ENCODE data around the gene MRPS12.
A peak's percentile ranks its signal among the peaks of the same experiment; 100 is the strongest.

MRPS12 gene

GRCh38 chr19:38899447-38900201 lies 31.1 kb upstream of the MRPS12 start, which contains the start of the genes NFKBIB and SIRT2:
Gene NFKBIB (plus strand): TSS chr19:38899969. CDS start chr19:38900033, 64 bp downstream.
Gene SIRT2 (minus strand): TSS chr19:38899618. CDS start chr19:38899521, 97 bp downstream.
- H3K36me3 ChIP-seq (ENCODE audit: control insufficient read depth, insufficient read depth, low read length) = peaks cover 3% of the 10 kb centered on the region; the same call in 1 of the 2 replicates
- peaks cover 6% of the 10 kb centered on the region; the same call in 1 of the 2 replicates for H3K4me1 ChIP-seq (ENCODE audit: control insufficient read depth, insufficient read depth, low read length)
- H3K9me3 ChIP-seq (ENCODE audit: control insufficient read depth, insufficient read depth, low read length) = no peaks in the 10 kb centered on the region
- H3K27me3 ChIP-seq (ENCODE audit: control insufficient read depth, insufficient read depth, low read length) = peaks cover 7% of the 10 kb centered on the region; the same call in 1 of the 2 replicates
- peak within 1 kb of the TSS; percentile 87 for H3K27ac ChIP-seq (ENCODE audit: low read depth, low read length)
- H3K9ac ChIP-seq (ENCODE audit: low read depth, low read length) = peak within 1 kb of the TSS; percentile 68
- H3K4me3 ChIP-seq (ENCODE audit: low read depth, low read length) = peak within 1 kb of the TSS; percentile 93

- peaks cover 8% of the 10 kb centered on the region for H3K36me3 ChIP-seq (ENCODE audit: control insufficient read depth, insufficient read depth, low read length)
- H3K4me3 ChIP-seq (ENCODE audit: low read depth, low read length) = peak overlapping the region; percentile 93
- H3K27ac ChIP-seq (ENCODE audit: low read depth, low read length) = peak overlapping the region; percentile 87
- peak overlapping the region; percentile 68 for H3K9ac ChIP-seq (ENCODE audit: low read depth, low read length)
- no peaks in the 10 kb centered on the region for H3K9me3 ChIP-seq (ENCODE audit: control insufficient read depth, insufficient read depth, low read length)
- H3K27me3 ChIP-seq (ENCODE audit: control insufficient read depth, insufficient read depth, low read length) = peaks cover 7% of the 10 kb centered on the region; the same call in 1 of the 2 replicates
- peaks cover 6% of the 10 kb centered on the region; the same call in 1 of the 2 replicates for H3K4me1 ChIP-seq (ENCODE audit: control insufficient read depth, insufficient read depth, low read length)
Measured at GRCh38 chr19:38900202-38900629, 30.5 kb upstream of the MRPS12 start.

- Histone ChIP-seq H3K36me3 (ENCODE audit: control insufficient read depth, insufficient read depth, low read length) (peaks cover 14% of the 10 kb centered on the region), H3K27me3 (ENCODE audit: control insufficient read depth, insufficient read depth, low read length) (peaks cover 7% of the 10 kb centered on the region; the same call in 1 of the 2 replicates), H3K9me3 (ENCODE audit: control insufficient read depth, insufficient read depth, low read length) (no peaks in the 10 kb centered on the region), H3K9ac (ENCODE audit: low read depth, low read length) (peak overlapping the region; percentile 68), H3K4me3 (ENCODE audit: low read depth, low read length) (peak overlapping the region; percentile 93), H3K27ac (ENCODE audit: low read depth, low read length) (peak overlapping the region; percentile 87), H3K4me1 (ENCODE audit: control insufficient read depth, insufficient read depth, low read length) (peaks cover 6% of the 10 kb centered on the region; the same call in 1 of the 2 replicates)
Measured at GRCh38 chr19:38900743-38901190, 30.0 kb upstream of the MRPS12 start.

- Histone ChIP-seq H3K4me3 (ENCODE audit: low read depth, low read length) (no peak overlapping the region), H3K36me3 (ENCODE audit: control insufficient read depth, insufficient read depth, low read length) (peaks cover 16% of the 10 kb centered on the region)
Measured at GRCh38 chr19:38901683-38902082, 29.1 kb upstream of the MRPS12 start.

GRCh38 chr19:38904581-38905539 lies 25.9 kb upstream of the MRPS12 start:
- Histone ChIP-seq H3K4me1 (ENCODE audit: control insufficient read depth, insufficient read depth, low read length) (peaks cover 6% of the 10 kb centered on the region; the same call in 1 of the 2 replicates), H3K9me3 (ENCODE audit: control insufficient read depth, insufficient read depth, low read length) (no peaks in the 10 kb centered on the region), H3K27me3 (ENCODE audit: control insufficient read depth, insufficient read depth, low read length) (no peaks in the 10 kb centered on the region), H3K27ac (ENCODE audit: low read depth, low read length) (no peak overlapping the region), H3K4me3 (ENCODE audit: low read depth, low read length) (no peak overlapping the region), H3K9ac (ENCODE audit: low read depth, low read length) (no peak overlapping the region), H3K36me3 (ENCODE audit: control insufficient read depth, insufficient read depth, low read length) (peaks cover 25% of the 10 kb centered on the region)

More at GRCh38 chr19:38901683-38902082, 29.1 kb upstream of the MRPS12 start:
- no peak overlapping the region for H3K27ac ChIP-seq (ENCODE audit: low read depth, low read length)
- peaks cover 6% of the 10 kb centered on the region; the same call in 1 of the 2 replicates for H3K4me1 ChIP-seq (ENCODE audit: control insufficient read depth, insufficient read depth, low read length)
- H3K9me3 ChIP-seq (ENCODE audit: control insufficient read depth, insufficient read depth, low read length) = no peaks in the 10 kb centered on the region
- peaks cover 7% of the 10 kb centered on the region; the same call in 1 of the 2 replicates for H3K27me3 ChIP-seq (ENCODE audit: control insufficient read depth, insufficient read depth, low read length)
- H3K9ac ChIP-seq (ENCODE audit: low read depth, low read length) = no peak overlapping the region

- H3K36me3 ChIP-seq (ENCODE audit: control insufficient read depth, insufficient read depth, low read length) = peaks cover 25% of the 10 kb centered on the region
- no peak overlapping the region for H3K4me3 ChIP-seq (ENCODE audit: low read depth, low read length)
Measured at GRCh38 chr19:38905620-38906019, 25.1 kb upstream of the MRPS12 start.

GRCh38 chr19:38907227-38907626 lies 23.5 kb upstream of the MRPS12 start:
- Histone ChIP-seq H3K27me3 (ENCODE audit: control insufficient read depth, insufficient read depth, low read length) (no peaks in the 10 kb centered on the region), H3K9ac (ENCODE audit: low read depth, low read length) (no peak overlapping the region), H3K36me3 (ENCODE audit: control insufficient read depth, insufficient read depth, low read length) (peaks cover 25% of the 10 kb centered on the region), H3K9me3 (ENCODE audit: control insufficient read depth, insufficient read depth, low read length) (no peaks in the 10 kb centered on the region), H3K4me1 (ENCODE audit: control insufficient read depth, insufficient read depth, low read length) (no peaks in the 10 kb centered on the region), H3K27ac (ENCODE audit: low read depth, low read length) (no peak overlapping the region), H3K4me3 (ENCODE audit: low read depth, low read length) (no peak overlapping the region)

More at GRCh38 chr19:38905620-38906019, 25.1 kb upstream of the MRPS12 start:
- Histone ChIP-seq H3K9me3 (ENCODE audit: control insufficient read depth, insufficient read depth, low read length) (no peaks in the 10 kb centered on the region), H3K4me1 (ENCODE audit: control insufficient read depth, insufficient read depth, low read length) (peaks cover 4% of the 10 kb centered on the region; the same call in 1 of the 2 replicates), H3K27me3 (ENCODE audit: control insufficient read depth, insufficient read depth, low read length) (no peaks in the 10 kb centered on the region), H3K27ac (ENCODE audit: low read depth, low read length) (no peak overlapping the region), H3K9ac (ENCODE audit: low read depth, low read length) (no peak overlapping the region)

- H3K27ac ChIP-seq (ENCODE audit: low read depth, low read length) = no peak overlapping the region
Measured at GRCh38 chr19:38907670-38908069, 23.1 kb upstream of the MRPS12 start.

GRCh38 chr19:38908911-38909310 lies 21.8 kb upstream of the MRPS12 start:
- H3K4me3 ChIP-seq (ENCODE audit: low read depth, low read length) = no peak overlapping the region
- peaks cover 25% of the 10 kb centered on the region for H3K36me3 ChIP-seq (ENCODE audit: control insufficient read depth, insufficient read depth, low read length)
- no peaks in the 10 kb centered on the region for H3K9me3 ChIP-seq (ENCODE audit: control insufficient read depth, insufficient read depth, low read length)
- H3K27ac ChIP-seq (ENCODE audit: low read depth, low read length) = no peak overlapping the region
- no peak overlapping the region for H3K9ac ChIP-seq (ENCODE audit: low read depth, low read length)
- H3K27me3 ChIP-seq (ENCODE audit: control insufficient read depth, insufficient read depth, low read length) = no peaks in the 10 kb centered on the region
- H3K4me1 ChIP-seq (ENCODE audit: control insufficient read depth, insufficient read depth, low read length) = no peaks in the 10 kb centered on the region

More at GRCh38 chr19:38907670-38908069, 23.1 kb upstream of the MRPS12 start:
- H3K4me1 ChIP-seq (ENCODE audit: control insufficient read depth, insufficient read depth, low read length) = no peaks in the 10 kb centered on the region
- H3K4me3 ChIP-seq (ENCODE audit: low read depth, low read length) = no peak overlapping the region
- H3K9me3 ChIP-seq (ENCODE audit: control insufficient read depth, insufficient read depth, low read length) = no peaks in the 10 kb centered on the region
- peaks cover 25% of the 10 kb centered on the region for H3K36me3 ChIP-seq (ENCODE audit: control insufficient read depth, insufficient read depth, low read length)
- no peaks in the 10 kb centered on the region for H3K27me3 ChIP-seq (ENCODE audit: control insufficient read depth, insufficient read depth, low read length)
- H3K9ac ChIP-seq (ENCODE audit: low read depth, low read length) = no peak overlapping the region

GRCh38 chr19:38910488-38910887 lies 20.3 kb upstream of the MRPS12 start:
- Histone ChIP-seq H3K27ac (ENCODE audit: low read depth, low read length) (no peak overlapping the region), H3K36me3 (ENCODE audit: control insufficient read depth, insufficient read depth, low read length) (peaks cover 18% of the 10 kb centered on the region), H3K9me3 (ENCODE audit: control insufficient read depth, insufficient read depth, low read length) (no peaks in the 10 kb centered on the region), H3K9ac (ENCODE audit: low read depth, low read length) (no peak overlapping the region), H3K4me1 (ENCODE audit: control insufficient read depth, insufficient read depth, low read length) (no peaks in the 10 kb centered on the region), H3K27me3 (ENCODE audit: control insufficient read depth, insufficient read depth, low read length) (no peaks in the 10 kb centered on the region), H3K4me3 (ENCODE audit: low read depth, low read length) (no peak overlapping the region)
